Liver (tissue), 3 donors: ENCODE results near the gene ABLIM1.

Experiments
- EGR1 ChIP-seq, 2 donors: IDR thresholded peaks; 2 replicates each; pipeline ENCODE4 v1.6.1; 2016 to 2018; ENCODE audit warnings: antibody characterized with exemption in 2 of 2, low read depth in 2 of 2
- HNF4G ChIP-seq: IDR thresholded peaks from 2 replicates; pipeline ENCODE4 v1.6.1; 2016; ENCODE audit warnings: antibody characterized with exemption
- SP1 ChIP-seq: IDR thresholded peaks from 2 replicates; pipeline ENCODE4 v1.6.1; 2018; ENCODE audit warnings: antibody characterized with exemption, mild to moderate bottlenecking
- ZBTB33 ChIP-seq: IDR thresholded peaks from 2 replicates; pipeline ENCODE4 v1.6.1; 2016; ENCODE audit warnings: antibody characterized with exemption
- TF ChIP-seq, protein P1 (sequence below): fragments of 150-350 bp; IDR thresholded peaks from 2 replicates; pipeline ENCODE4 v1.5.1; 2017; ENCODE audit warnings: improper control_type of control experiment, low read depth, low read length; ENCODE audit not compliant: missing input control
- TF ChIP-seq, protein P2 (sequence below): IDR thresholded peaks from 2 replicates; pipeline ENCODE4 v1.6.1; 2016; ENCODE audit warnings: antibody characterized with exemption, mild to moderate bottlenecking
- TF ChIP-seq, protein P3 (sequence below): IDR thresholded peaks from 2 replicates; pipeline ENCODE4 v1.6.1; 2016; ENCODE audit warnings: antibody characterized with exemption
- donor health status: healthy.
- donor health status: healthy.

DNA sequence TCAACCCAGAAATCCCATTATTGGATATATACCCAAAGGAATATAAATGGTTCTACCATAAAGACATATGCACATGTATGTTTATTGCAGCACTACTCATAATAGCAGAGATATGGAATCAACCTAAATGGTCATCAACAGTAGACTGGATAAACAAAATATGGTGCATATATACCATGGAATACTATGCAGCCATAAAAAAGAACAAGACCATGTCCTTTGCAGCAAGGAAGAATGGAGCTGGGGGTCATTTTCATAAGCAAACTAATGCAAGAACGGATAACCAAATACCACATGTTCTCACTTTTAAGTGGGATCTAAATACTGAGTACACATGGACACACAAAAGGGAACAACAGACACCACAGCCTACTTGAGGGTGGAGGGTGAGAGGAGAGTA lies 251.6 kb downstream of the ABLIM1 start:
- TF ChIP-seq, protein P1, sequence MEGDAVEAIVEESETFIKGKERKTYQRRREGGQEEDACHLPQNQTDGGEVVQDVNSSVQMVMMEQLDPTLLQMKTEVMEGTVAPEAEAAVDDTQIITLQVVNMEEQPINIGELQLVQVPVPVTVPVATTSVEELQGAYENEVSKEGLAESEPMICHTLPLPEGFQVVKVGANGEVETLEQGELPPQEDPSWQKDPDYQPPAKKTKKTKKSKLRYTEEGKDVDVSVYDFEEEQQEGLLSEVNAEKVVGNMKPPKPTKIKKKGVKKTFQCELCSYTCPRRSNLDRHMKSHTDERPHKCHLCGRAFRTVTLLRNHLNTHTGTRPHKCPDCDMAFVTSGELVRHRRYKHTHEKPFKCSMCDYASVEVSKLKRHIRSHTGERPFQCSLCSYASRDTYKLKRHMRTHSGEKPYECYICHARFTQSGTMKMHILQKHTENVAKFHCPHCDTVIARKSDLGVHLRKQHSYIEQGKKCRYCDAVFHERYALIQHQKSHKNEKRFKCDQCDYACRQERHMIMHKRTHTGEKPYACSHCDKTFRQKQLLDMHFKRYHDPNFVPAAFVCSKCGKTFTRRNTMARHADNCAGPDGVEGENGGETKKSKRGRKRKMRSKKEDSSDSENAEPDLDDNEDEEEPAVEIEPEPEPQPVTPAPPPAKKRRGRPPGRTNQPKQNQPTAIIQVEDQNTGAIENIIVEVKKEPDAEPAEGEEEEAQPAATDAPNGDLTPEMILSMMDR = no peak
- TF ChIP-seq, protein P2, sequence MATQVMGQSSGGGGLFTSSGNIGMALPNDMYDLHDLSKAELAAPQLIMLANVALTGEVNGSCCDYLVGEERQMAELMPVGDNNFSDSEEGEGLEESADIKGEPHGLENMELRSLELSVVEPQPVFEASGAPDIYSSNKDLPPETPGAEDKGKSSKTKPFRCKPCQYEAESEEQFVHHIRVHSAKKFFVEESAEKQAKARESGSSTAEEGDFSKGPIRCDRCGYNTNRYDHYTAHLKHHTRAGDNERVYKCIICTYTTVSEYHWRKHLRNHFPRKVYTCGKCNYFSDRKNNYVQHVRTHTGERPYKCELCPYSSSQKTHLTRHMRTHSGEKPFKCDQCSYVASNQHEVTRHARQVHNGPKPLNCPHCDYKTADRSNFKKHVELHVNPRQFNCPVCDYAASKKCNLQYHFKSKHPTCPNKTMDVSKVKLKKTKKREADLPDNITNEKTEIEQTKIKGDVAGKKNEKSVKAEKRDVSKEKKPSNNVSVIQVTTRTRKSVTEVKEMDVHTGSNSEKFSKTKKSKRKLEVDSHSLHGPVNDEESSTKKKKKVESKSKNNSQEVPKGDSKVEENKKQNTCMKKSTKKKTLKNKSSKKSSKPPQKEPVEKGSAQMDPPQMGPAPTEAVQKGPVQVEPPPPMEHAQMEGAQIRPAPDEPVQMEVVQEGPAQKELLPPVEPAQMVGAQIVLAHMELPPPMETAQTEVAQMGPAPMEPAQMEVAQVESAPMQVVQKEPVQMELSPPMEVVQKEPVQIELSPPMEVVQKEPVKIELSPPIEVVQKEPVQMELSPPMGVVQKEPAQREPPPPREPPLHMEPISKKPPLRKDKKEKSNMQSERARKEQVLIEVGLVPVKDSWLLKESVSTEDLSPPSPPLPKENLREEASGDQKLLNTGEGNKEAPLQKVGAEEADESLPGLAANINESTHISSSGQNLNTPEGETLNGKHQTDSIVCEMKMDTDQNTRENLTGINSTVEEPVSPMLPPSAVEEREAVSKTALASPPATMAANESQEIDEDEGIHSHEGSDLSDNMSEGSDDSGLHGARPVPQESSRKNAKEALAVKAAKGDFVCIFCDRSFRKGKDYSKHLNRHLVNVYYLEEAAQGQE = no peak
- TF ChIP-seq HNF4G (no peak), ZBTB33 (no peak), SP1 (no peak), EGR1 (IDR thresholded peaks at IDR 0.05; ENCODE audit: low read depth in 2 of 2) (no peak)
- TF ChIP-seq, protein P3, sequence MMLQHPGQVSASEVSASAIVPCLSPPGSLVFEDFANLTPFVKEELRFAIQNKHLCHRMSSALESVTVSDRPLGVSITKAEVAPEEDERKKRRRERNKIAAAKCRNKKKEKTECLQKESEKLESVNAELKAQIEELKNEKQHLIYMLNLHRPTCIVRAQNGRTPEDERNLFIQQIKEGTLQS = no peak
